Tibial artery (tissue), 4 donors: Measurements from ENCODE around the gene HMGCL.
"Not testable (repeated sequence)": the region's sequence is repeated elsewhere in the genome, so short reads cannot be mapped to it uniquely, and the experiment has no call there.

Experiments used
- DNase-seq, 2 donors: peaks; one replicate each; pipeline ENCODE4 v3.0.0-alpha.2; 2019
- H3K27ac ChIP-seq, 2 donors: fragments of 200-600 bp; sonication (generic) in 1 of 2; 1 replicate in 1 of 2; 2 replicates in 1 of 2; pipeline ENCODE4 v1.5.1; 2018 to 2019; ENCODE audit warnings: mild to moderate bottlenecking in 1 of 2
- H3K27me3 ChIP-seq, 2 donors: fragments of 200-600 bp; sonication (generic) in 1 of 2; one replicate each; pipeline versions ENCODE4 v1.5.1 to v1.6.0; 2016 to 2019
- H3K36me3 ChIP-seq, 3 donors: fragments of 200-600 bp; sonication (generic) in 2 of 3; one replicate each; pipeline ENCODE4 v1.5.1; 2016 to 2019; ENCODE audit warnings: mild to moderate bottlenecking in 2 of 3
- H3K4me1 ChIP-seq, 4 donors: fragments of 200-600 bp; sonication (generic) in 2 of 4; 1 replicate in 3 of 4; 2 replicates in 1 of 4; pipeline ENCODE4 v1.5.1; 2016 to 2019
- H3K4me3 ChIP-seq, 2 donors: fragments of 200-600 bp; sonication (generic) in 1 of 2; 1 replicate in 1 of 2; 2 replicates in 1 of 2; pipeline ENCODE4 v1.5.1; 2018 to 2019; ENCODE audit warnings: mild to moderate bottlenecking in 2 of 2
- H3K9me3 ChIP-seq, 3 donors: fragments of 200-600 bp; sonication (generic) in 1 of 3; one replicate each; pipeline ENCODE4 v1.5.1; 2016 to 2019
- intact Hi-C: fragments of 100-400 bp; cut with DNase I; formaldehyde crosslinking; loops from one replicate; pipeline ENCODE4 v1.15.0; 2023; ENCODE audit warnings: low total_unique reads
- TF ChIP-seq, protein P1 (sequence below), 2 experiments: fragments of 200-600 bp in 1 of 2; fragments of 450-650 bp in 1 of 2; IDR thresholded peaks; one replicate each; pipeline ENCODE4 v1.5.1; 2017 to 2019; ENCODE audit warnings: antibody characterized with exemption in 2 of 2, mild to moderate bottlenecking in 1 of 2, moderate library complexity in 1 of 2

Gene HMGCL

DNA sequence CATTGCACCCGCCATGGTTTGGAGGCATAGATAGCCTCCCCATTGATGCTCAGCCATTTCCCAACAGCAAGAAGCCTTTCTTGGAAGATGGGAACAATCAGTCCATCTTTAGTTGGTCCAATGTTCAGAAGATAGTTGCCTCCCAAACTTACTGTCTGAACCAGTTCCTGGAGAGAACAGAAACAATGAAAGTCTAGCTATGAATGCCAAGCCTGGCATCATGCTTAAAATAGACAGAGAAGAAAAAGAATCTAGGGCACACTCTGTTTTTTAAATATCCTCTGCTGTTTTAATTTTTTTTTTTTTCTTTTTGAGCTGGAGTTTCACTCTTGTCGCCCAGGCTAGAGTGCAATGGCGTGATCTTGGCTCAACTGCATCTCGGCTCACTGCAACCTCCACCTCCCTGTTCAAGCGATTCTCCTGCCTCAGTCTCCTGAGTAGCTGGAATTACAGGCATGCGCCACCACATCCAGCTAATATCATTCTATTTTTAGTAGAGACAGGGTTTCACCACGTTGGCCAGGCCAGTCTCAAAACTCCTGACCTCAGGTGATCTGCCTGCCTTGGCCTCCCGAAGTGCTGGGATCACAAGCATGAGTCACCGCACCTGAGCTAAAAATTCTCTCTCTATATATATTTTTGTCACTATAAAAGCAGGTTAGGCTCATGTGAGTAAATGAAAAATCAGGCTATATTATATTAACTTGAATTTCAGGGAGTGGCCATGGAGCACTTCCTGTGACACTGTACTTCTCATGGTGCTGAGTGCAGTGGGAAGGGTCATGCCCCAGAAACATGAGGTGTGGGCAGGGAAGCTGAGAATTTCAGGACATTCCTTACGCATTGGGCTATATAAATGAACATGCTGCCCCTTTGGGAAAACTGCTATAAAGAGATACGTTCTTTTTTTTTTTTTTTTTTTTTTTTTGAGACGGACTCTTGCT is 23.7 kb upstream of the HMGCL start:
- intact Hi-C loops: no loop called here
- no peaks in the 10 kb centered on the region for H3K27me3 ChIP-seq
- peaks cover 29 to 62% (median 41%) of the 10 kb centered on the region in 3 donors for H3K36me3 ChIP-seq
- no peak overlapping the region for H3K4me3 ChIP-seq
- no peaks in the 10 kb centered on the region for H3K9me3 ChIP-seq
- TF ChIP-seq, protein P1, sequence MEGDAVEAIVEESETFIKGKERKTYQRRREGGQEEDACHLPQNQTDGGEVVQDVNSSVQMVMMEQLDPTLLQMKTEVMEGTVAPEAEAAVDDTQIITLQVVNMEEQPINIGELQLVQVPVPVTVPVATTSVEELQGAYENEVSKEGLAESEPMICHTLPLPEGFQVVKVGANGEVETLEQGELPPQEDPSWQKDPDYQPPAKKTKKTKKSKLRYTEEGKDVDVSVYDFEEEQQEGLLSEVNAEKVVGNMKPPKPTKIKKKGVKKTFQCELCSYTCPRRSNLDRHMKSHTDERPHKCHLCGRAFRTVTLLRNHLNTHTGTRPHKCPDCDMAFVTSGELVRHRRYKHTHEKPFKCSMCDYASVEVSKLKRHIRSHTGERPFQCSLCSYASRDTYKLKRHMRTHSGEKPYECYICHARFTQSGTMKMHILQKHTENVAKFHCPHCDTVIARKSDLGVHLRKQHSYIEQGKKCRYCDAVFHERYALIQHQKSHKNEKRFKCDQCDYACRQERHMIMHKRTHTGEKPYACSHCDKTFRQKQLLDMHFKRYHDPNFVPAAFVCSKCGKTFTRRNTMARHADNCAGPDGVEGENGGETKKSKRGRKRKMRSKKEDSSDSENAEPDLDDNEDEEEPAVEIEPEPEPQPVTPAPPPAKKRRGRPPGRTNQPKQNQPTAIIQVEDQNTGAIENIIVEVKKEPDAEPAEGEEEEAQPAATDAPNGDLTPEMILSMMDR (IDR thresholded peaks at IDR 0.05): no peak
- no peak overlapping the region for H3K27ac ChIP-seq
- no peaks in the 10 kb centered on the region for H3K4me1 ChIP-seq
- no peak for DNase-seq

DNA sequence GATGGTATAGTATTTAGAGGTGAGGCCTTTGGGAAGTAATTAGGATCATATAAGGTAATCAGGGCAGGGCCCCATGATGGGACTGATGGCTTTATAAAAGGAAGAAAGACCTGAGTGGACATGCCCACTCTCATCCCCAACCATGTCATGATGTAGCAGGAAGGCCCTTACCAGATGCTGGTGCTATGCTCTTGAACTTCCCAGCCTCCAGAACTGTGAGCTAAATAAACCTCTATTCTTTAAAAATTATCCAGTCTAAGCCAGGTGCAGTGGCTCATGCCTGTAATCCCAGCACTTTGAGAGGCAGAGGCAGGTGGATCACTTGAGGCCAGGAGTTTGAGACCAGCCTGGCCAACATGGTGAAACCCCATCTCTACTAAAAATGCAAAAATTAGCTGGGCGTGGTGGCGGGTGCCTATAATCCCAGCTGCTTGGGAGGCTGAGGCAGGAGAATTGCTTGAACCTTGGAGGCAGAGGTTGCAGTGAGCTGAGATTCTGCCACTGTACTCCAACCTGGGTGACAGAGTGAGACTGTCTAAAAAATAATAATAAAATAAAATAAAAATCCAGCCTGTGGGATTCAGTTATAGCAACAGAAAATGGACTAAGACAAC is 22.4 kb upstream of the HMGCL start:
- H3K27me3 ChIP-seq, DNase-seq, intact Hi-C loops, H3K4me1 ChIP-seq, H3K4me3 ChIP-seq, H3K9me3 ChIP-seq, H3K27ac ChIP-seq: not testable (repeated sequence)
- H3K36me3 ChIP-seq: peaks cover 29 to 59% (median 41%) of the 10 kb centered on the region in 3 donors

DNA sequence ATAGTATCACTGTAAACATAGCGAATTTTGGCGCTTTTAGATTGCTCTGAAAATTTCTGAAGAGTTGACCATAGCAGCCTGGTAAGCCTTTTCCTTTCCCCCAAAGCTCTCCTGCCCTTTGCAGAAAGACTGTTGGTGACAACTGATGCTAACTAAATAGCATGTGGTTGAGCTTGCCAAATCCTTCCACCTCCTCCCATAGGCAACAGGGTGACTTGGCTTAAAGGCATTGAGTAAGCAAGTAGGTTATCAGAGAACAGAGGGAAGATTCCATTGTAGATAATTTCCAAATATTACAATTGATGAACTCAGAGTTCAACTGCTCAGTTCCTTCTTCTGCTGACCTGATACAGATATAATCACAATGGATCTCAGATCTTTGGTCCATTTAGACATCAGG is 19.9 kb upstream of the HMGCL start:
- Histone ChIP-seq H3K27ac (no peak overlapping the region), H3K4me3 (no peak overlapping the region), H3K36me3 (peaks cover 22 to 49% (median 41%) of the 10 kb centered on the region in 3 donors), H3K4me1 (no peaks in the 10 kb centered on the region), H3K9me3 (no peaks in the 10 kb centered on the region), H3K27me3 (no peaks in the 10 kb centered on the region)
- DNase-seq: no peak
- intact Hi-C loops: no loop called here
- TF ChIP-seq, protein P1 (IDR thresholded peaks at IDR 0.05): no peak

DNA sequence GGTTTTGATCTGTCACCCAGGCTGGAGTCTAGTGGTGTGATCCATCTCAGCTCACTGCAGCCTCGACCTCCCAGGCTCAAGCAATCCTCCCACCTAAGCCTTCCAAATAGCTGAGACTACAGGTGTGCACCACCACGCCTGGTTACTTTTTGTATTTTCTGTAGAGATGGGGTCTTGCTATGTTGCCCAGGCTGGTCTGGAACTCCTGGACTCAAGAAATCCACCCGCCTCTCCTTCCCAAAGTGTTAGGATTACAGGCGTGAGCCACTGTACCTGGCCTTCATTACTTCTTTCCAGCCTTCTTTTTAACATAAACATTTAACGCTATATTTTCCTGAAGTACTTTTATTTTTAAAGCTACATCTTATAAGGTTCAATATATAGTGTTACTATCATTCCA is 18.4 kb upstream of the HMGCL start:
- H3K4me1 ChIP-seq: peaks cover 0 to 4% (median under 1%) of the 10 kb centered on the region in 4 donors
- TF ChIP-seq, protein P1 (IDR thresholded peaks at IDR 0.05): no peak
- no peaks in the 10 kb centered on the region for H3K27me3 ChIP-seq
- DNase-seq: no peak
- intact Hi-C loops: no loop called here
- H3K9me3 ChIP-seq: no peaks in the 10 kb centered on the region
- H3K4me3 ChIP-seq: no peak overlapping the region
- peaks cover 22 to 42% (median 38%) of the 10 kb centered on the region in 3 donors for H3K36me3 ChIP-seq
- H3K27ac ChIP-seq: no peak overlapping the region

DNA sequence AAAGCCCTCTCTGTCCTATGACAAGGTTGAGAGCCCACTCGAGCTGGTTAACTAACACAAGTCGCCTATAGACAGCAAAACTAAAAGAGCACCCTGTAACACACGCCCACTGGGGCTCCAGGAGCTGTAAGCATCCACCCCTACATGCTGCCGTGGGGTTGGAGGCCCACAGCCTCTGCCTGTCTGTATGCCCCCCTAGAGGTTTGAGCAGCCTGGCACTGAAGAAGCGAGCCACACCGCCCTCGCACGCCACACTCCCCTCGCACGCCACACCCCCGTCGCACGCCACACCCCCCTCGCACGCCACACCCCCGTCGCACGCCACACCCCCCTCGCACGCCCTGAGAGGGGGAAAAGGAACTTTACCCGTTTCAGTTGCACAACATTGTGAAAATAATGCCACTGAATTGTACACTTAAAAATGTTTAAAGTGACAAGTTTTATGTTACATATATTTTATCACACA is 13.2 kb upstream of the HMGCL start:
- no peaks in the 10 kb centered on the region for H3K36me3 ChIP-seq
- TF ChIP-seq, protein P1 (IDR thresholded peaks at IDR 0.05): no peak
- peak overlapping the region; percentile 32 for H3K4me3 ChIP-seq
- H3K27me3 ChIP-seq: no peaks in the 10 kb centered on the region
- intact Hi-C loops: no loop called here
- H3K9me3 ChIP-seq: no peaks in the 10 kb centered on the region
- peaks cover 0 to 13% (median 8%) of the 10 kb centered on the region in 4 donors for H3K4me1 ChIP-seq
- H3K27ac ChIP-seq: no peak overlapping the region
- DNase-seq: peak; percentile 49 to 73

DNA sequence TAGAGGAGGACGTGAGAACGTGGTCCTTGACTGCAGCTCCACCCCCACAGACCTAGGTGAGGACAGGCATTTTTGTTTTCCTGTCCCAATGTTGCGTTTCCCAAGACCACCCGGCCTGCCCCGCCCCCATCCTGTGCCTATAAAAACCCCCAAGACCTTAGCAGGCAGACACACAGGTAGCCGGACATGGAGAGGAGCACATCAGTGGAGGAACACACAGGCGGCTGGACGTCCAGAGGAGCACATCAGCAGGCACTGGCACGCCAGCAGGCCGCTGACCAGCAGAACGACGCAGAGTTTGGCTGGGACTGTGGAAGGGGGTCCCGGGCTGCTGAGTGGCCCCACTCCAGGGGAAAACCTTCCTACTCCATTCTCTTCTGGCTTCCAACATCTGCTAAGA is 12.7 kb upstream of the HMGCL start:
- H3K4me3 ChIP-seq: peak overlapping the region in 1 of 2 donors; percentile 32
- no peak overlapping the region for H3K27ac ChIP-seq
- H3K9me3 ChIP-seq: no peaks in the 10 kb centered on the region
- TF ChIP-seq, protein P1 (IDR thresholded peaks at IDR 0.05): no peak
- no peaks in the 10 kb centered on the region for H3K27me3 ChIP-seq
- intact Hi-C loops: no loop called here
- no peaks in the 10 kb centered on the region for H3K36me3 ChIP-seq
- DNase-seq: peak in 1 of 2 donors; percentile 65
- peaks cover 0 to 13% (median 8%) of the 10 kb centered on the region in 4 donors for H3K4me1 ChIP-seq
